ENCODE data around the gene AQP6. TPM values are rescaled to one million over a fixed set of nuclear protein-coding genes. Genes with fewer than 3 reads are reported as not detected.
"Not testable (repeated sequence)": the region's sequence is repeated elsewhere in the genome, so short reads cannot be mapped to it uniquely, and the experiment has no call there.

AQP6 gene
- total RNA-seq, 1 donor from 2014 or later, result 0.48 TPM

DNA sequence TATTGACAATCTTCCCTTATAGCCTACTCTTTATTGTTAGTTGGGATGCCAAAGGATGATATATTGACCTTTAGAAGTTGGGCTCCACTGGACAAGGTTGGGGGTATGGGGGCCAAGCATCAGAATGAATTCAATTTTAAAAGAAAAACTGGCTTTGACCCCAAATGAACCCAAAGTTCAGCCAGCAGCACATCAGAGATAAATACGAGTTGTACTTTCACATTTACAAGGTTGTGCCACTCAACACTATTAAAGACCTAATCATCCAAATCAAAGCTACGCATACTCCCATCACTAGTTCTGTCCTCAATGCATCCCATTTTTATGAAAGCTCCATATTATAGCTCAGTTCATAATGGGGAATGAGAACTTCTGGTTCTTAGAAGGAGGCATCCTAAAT lies 16.7 kb downstream of the AQP6 start:
- not testable (repeated sequence) for DNase-seq (ENCODE audit: low spot score)

DNA sequence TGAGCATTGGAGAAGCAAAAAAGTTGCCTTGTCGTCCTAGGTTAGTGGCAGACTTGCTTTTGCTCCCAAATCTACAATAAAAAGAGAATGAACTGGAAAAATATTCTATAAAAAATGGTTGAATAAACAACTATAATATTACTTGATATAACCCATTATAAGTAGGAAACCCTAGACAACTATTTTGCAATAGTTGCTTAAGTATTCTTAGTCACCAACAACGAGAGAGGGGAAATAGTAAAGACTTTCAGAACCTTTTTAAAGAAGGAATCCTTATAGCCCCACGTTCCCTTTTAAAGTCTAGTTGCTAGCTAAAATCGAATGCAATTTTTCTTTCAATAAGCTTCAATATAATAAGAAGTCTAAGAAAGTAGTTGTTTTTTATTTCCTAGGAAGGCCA lies 17.5 kb downstream of the AQP6 start:
- no peak for DNase-seq (ENCODE audit: low spot score)

DNA sequence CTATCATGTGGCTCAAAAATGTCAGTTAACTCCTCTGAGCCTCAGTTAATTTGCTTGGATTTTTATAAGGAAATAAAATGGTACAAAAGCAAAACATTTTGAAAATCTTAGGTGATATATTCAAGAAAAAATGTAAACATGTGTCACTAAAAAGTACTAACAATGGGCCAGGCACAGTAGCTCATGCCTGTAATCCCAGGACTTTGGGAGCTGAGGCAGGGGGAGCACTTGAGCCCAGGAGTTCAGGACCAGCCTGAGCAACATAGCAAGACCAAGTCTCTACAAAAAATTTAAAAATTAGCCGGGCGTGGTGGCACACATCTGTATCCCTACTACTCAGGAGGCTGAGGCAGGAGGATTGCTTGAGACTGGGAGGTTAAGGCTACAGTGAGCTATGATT lies 25.7 kb downstream of the AQP6 start:
- DNase-seq (ENCODE audit: low spot score), result no peak

DNA sequence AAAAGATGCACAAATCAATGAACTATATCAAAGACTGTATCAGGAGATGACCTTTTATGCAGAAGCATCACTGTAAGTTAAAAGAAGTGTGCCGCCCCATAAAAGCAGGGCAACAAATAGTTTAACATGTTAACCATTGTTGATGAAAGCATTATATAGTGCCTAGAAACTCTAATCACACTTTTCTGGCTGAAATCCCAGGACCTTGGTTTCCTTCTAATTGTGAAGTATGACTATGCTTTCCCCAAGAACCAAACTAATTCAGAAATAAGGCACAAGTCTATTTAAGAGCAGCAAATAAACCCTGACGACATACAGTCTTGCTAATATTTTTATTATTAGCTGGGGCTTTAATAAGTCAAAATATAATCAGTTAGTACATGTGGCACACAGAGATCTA lies 30.8 kb downstream of the AQP6 start:
- DNase-seq (ENCODE audit: low spot score), result no peak

DNA sequence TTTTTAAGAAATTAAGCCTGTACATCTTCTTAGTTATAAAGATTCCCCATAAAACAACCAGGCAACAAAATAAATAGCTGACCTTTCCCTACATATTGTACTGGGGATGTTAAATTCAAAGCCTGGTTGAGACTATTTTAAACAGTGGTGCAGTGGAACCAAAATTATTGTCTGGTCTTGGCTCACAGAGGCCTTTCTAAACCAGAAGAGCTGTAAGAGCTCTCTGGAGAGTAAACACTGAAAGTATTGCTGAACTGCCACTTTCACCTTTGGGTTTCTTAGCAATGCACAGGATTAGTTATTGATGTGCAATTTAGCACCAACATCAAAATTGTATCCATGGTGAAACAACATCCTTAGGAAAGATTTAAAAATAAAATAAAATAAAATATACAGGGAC lies 31.9 kb downstream of the AQP6 start:
- DNase-seq (ENCODE audit: low spot score), result no peak

DNA sequence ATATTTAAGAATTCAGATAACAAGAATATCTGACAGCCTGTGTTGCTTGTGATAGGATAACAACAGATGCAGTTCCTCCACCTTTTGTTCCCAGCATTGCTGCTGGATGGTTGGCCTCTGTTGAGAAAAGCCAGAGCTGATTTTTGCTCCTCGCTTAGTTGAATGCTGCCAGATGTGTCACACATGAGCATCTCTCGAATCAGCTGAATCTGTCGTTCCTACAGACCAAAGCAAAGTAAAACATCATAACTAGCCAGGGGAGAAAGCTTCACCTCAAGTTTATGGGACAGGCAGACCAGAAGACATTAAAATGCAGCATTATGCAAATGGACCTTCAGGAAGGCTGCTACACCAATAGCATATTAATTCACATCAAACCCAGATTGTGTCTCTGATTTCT lies 32.4 kb downstream of the AQP6 start:
- DNase-seq (ENCODE audit: low spot score), result peak; percentile 74

DNA sequence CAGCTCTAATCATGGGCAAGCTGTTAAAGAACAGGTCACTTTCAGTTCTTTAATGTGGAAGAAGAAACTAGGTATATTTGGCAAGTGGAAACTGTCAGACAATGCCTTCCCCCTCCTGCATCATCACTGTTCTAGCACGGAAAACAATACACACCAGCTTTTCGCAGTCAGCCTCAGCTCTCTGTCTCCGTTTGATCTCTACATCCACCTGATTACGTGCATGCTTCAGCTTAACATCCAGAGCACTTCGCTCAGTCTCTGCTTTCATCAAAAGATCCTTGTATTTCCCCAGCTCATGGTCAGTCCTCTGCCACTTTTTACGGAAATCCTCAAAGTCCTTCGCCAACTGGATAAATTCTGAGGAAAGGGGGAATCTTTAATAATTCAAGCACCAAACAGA lies 33.5 kb downstream of the AQP6 start:
- DNase-seq (ENCODE audit: low spot score), result no peak

DNA sequence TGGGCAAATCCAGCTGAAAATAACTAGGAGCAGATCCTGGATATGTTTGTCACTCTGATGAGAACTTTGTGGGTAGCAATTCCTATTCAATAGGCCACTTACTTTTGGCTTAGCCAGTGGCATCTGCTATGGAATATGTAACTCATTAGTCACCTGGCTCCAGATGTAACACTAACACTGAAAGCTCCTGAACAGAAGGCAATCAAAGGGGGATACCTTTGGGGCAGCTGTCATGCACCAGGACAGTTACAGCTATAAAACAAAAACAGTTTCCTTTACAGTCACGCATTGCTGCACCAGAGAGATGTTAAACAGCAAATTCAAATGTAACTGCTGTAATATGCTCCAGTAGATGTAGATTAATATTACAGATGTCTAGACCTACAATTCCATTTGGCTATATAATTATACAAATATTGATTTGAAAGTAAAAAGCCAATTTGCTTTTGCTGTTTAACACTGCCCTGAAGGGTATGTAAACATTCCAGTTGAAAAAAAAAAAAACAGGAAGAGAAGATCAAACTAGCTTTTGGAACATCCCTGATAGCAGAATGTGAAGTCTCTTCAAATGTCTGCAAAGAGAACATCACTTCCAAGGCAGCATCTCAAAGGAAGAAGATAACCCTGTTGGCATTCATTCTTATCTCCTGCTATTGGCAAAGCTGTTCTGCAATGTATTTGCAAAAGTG lies 34.2 kb downstream of the AQP6 start:
- DNase-seq (ENCODE audit: low spot score), result no peak

DNA sequence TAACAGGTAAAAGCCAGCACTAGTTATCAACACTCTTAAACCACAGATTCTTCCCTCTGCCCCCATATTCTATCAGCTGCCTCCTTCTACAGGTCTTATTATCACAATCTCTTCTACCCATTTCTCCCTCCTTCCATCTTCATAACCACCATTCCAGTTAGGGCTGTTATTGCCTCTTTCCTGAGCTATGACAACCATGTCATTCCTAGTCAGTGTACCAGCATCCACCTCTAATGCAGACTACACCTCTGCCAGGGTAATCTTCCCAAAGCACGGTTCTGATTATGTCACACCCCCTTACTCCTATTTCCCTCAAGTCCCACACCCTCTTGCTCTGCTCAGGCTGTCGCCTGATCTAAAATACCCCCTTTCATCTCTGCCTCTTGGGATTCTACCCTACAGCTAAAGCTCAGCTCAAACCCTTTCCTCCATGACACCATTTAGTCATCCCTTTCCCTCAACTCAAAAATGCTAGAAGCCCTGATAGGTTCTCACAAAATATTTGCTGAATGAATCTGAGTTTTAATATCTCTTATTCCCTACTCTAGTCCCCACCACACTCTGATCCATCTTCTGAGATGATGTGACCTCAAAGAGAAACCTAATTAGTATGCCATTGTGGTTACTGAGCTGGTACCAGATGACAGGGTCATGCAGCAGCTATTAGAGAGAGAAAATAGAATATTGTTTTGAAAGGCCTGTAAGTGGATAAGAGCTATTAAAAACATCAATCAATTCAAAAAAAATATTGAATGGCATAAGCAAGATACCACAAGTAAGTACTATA lies 40.8 kb downstream of the AQP6 start:
- DNase-seq (ENCODE audit: low spot score), result no peak

DNA sequence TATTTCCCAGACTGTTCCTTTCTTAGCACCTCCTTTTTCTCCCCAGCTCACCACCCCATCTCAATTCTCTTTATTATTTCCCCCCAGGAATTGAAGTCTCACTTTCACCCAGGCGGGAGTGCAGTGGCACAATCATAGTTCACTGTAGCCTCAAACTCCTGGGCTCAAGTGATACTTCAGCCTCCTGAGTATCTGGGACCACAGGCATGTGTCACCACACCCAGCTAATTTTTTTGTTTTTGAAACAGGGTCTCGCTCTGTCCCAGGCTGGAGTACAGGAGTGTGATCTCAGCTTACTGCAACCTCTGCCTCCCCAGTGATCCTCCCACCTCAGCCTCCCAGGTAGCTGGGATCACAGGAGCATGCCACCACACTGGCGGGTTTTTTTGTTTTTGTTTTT lies 41.6 kb downstream of the AQP6 start:
- DNase-seq (ENCODE audit: low spot score), result no peak

DNA sequence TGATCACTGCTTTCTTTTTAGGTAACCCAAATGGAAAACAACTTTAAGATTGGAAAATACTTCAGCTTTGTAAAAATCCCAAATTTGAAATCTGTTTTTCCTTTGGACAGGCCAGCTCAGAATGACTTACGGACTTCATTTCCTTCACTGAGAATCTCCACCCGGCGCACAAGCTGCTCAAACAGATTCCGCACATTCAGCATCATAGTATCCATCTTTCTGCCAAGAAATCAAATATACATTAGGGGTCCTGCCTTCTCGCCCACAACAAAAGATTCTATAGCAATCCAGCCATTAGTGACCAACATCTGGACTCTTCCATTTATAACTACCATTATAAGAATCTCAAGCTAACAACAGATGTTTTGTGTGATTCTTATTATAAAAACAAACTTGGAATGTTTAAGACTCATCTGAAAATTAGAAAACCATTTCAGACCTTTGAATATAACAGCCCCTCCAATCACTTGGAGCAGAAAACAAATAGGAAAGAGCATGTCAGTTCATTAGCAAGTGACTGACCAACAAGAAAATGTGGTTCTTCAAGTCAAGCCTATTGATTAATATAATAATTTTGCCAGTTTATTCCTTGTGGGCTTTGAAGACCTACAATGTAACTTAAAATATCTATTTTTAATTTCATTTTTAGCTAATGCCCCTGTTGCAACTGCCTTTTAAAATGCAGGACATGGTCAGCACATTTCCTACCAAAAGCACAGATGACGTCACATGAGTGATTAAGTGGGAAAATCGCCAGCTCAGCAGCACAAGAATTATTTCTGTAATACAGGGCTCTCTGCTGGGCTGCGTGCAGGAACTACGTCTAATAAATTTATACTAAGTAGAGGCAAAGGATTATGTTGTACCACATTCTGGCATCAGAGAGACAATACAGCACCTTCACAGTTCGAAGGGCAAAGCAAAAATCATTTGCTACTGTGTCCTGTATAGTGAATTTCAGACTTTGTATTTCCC lies 44.0 kb downstream of the AQP6 start:
- DNase-seq (ENCODE audit: low spot score), result peak; percentile 88

DNA sequence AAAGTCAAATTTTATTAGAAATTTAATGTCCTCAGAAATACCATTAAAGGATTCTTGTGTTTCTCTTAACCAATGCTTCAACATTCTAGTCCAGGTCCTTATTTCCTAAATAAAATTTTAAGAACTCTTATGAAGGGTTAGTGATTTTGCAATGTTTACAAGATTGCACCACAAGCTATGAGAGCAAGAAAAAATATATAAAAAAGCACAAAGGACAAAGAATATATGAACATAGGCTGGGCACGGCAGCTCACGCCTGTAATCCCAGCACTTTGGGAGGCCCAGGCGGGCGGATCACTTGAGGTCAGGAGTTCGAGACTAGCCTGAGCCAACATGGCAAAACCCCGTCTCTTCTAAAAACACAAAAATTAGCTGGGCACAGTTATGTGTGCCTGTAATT lies 44.9 kb downstream of the AQP6 start:
- peak; percentile 56 for DNase-seq (ENCODE audit: low spot score)

DNA sequence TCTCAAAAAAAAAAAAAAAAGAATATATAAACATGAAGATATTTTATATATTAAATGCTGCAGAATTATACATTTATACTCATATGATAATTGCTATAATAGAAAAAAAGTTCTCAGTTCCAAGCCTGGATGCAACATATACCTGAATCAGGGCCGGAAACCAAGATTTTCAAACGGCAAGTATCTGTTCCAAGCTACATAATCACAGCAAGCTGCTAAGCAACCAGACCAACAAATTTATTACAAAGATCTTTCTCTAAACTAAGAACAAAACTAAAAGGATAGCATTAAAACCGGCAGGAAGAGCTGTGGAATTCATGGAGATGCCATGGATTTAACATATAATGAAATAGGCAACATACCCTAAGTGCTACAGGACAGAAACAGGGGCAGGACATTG lies 45.4 kb downstream of the AQP6 start:
- no peak for DNase-seq (ENCODE audit: low spot score)

DNA sequence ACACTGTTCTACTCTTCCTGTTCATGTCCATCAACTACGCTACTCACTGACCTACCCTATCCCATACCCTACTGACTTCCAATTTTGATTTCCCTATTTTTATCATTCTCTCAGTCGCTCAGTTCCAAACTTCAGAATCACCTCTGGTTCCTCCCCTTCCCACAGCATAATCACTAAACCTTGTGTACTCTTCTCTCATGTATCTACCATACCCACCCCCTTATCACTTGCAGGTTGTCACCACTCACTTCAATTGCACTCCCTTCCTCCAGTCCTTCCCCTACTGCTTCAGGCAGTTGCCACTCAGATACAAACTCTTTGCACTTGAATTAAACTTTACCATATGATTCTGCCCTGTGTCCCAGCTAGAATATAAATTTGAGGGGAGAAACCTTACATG lies 46.2 kb downstream of the AQP6 start:
- DNase-seq (ENCODE audit: low spot score), result no peak

DNA sequence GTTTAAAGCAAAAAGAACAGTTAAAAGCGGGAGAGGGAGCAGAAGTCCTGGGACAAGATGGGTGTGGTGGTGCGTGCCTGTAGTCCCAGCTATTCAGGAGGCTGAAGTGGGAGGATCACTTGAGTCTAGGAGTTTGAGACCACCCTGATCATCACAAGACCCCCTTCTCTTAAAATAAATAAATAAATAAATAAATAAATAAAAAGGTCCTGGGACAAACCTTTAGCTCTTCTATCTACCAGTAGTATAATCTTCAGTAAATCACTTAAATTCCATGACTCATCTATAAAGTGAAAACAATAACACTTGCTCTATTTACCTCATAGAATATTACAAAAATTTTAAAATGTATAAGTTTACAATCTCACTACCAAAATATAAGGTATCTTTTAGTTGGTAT lies 46.8 kb downstream of the AQP6 start:
- DNase-seq (ENCODE audit: low spot score), result no peak

DNA sequence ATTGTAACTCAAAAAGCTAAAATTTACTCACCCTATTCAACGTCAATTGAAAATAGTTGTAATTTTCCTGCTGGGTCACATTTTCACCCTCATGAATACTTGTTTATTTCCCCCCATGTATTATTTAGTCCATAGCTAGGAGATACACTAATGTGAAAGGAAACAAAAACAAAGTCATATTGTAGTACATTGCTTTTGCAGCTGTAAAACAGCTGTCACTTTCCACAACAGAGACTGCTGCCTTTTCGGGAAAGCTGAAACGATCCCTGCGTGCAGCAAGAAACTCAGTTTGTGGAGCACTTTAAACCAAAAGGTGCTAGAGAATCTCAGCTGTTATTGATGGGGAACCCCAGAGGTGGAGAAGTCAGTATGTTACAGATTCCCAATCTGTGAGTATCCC lies 48.3 kb downstream of the AQP6 start:
- DNase-seq (ENCODE audit: low spot score), result no peak

DNA sequence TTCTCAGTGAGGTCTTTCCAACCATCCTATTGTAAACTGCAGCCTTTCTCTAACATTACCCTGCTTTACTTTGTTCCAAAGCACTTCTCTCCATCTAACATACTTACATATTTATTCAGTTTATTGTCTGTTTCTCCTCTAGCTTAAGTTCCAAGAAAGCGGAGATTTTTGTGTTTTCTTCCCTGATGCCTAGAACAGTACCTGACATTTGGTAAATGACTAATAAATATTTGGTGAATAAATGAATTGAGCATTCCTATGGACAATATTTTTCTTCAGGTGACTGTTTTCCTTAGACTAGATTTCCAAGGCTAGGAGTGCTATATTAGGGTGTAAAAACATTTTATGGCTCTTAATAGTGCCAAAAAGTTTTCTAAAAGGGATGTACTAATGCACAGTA lies 50.2 kb downstream of the AQP6 start:
- no peak for DNase-seq (ENCODE audit: low spot score)

DNA sequence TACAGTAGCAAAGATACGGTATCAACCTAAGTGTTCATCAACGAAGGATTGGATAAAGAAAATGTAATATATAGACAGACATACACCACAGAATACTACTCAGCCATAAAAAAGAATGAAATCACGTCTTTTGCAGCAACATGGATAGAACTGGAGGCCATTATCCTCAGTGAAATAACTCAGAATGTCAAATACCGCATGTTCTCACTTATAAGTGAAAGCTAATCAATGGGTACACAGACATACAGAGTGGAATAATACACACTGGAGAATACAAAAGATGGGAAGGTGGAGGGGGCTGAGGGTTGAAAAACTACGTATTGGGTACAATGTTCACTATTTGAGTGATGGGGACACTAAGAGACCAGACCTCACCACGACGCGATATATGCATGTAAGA lies 51.5 kb downstream of the AQP6 start:
- no peak for DNase-seq (ENCODE audit: low spot score)

DNA sequence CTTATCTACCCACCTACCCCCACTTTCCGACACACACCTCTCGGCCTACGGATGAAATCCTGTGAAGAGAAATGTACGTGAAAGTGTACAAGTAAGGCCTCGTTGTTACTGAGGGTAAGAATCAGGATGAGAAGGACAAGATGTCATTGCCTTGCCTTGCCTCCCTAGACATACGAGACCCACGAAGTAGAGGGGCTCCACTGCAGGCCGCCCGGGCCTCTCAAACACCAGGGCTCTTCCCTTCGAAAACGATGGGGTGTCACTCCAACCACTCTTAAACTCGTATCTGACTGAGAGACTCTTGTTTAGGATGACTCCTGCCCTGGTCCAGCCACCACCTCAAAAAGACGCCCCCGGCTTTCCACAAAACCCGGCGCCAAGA lies 52.0 kb downstream of the AQP6 start:
- DNase-seq (ENCODE audit: low spot score), result no peak

DNA sequence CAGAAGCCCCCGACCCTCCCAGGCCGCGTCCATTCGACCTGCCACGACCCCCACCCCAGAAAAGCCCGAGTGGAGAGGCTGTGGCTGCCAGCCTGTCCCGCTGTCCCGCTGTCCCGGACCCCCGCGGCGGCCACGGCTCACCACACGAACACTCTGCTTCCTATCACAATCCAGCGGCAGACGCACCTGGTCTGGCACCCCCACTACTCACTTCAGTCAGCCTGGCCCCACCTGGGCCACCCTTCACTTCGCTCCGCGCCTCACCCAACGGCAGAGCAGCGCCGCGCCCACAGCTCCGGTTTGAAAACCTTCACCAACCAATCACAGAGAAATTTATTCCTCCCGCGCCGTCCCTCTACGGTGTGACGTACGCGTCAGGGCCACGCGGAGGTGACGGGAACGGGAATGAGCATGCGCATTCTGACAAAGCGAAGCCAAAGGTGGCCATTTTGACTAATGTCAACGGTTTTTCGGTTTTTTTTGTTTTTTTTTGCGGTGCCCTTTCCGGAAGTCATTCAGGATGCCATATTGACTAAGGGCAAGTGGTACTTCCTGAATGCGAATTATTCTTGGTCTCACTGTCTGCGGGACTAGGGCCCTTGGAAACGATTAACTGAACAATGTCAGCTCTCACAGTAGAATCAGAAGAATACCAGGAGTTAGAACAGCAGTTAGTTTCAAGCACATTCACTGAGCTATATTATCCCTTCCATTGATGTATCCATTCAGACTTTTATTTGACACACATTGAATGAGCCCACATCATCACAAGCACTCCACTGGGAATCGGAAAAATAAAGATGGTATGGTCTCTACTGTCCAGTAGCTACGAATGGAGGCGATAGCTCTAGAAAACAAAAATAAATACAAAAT lies 52.7 kb downstream of the AQP6 start, which contains the start of gene RACGAP1:
TSS of gene RACGAP1 (minus strand) at position 308 of the 873 bp plus-strand sequence. CDS start 8,779 bp downstream, outside the sequence.
- peak; percentile 99 for DNase-seq (ENCODE audit: low spot score)

DNA sequence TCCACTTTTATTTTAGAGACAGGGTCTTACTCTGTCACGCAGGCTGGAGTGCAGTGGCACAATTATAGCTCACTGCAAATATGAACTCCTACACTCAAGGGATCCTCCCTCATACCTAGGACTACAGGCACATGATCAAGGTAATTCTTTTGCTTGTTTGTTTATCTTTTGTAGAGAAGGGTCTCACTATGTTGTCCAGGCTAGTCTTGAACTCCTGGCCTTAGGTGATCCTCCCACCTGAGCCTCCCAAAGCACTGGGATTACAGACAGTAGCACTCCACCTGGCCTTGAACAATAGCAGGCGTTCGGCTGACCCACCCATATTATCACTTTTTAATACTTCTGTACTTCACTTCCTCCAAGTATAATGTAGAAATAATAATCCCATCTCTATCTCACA lies 53.9 kb downstream of the AQP6 start:
- DNase-seq (ENCODE audit: low spot score), result no peak

Measured in umbilical cord (tissue), 2 donors.